ENCODE data around the gene SYT11.

The SYT11 gene

GRCh38 chr1:155934097-155934935 lies 74.9 kb downstream of the SYT11 start, which contains the start of gene KHDC4:
Gene KHDC4 (minus strand): TSS chr1:155934413. CDS start chr1:155934373, 40 bp downstream.
- H3K4me1 Mint-ChIP-seq: peaks cover 51% of the 10 kb centered on the region
- H3K27ac Mint-ChIP-seq: peak within 1 kb of the TSS in 1 of 2 donors; percentile 71
- H3K27me3 Mint-ChIP-seq: no peaks in the 10 kb centered on the region
- DNase-seq (peak; percentile 93 to 96), ATAC-seq (peak; percentile 97)
- no peak within 1 kb of the TSS for H3K4me3 Mint-ChIP-seq
- H3K9me3 Mint-ChIP-seq: no peaks in the 10 kb centered on the region
